Neural cell (in vitro differentiated cells): Measurements from ENCODE around the gene MBD3L5. TPM values are rescaled to one million over a fixed set of nuclear protein-coding genes. Genes with fewer than 3 reads are reported as not detected.
"Not testable (repeated sequence)": the region's sequence is repeated elsewhere in the genome, so short reads cannot be mapped to it uniquely, and the experiment has no call there.

Experiments
- H2AFZ ChIP-seq: fragments of 200-600, 300-800 bp; sonication (generic), shearing (Covaris generic); 2 replicates; pipeline ENCODE4 v1.6.0; 2014; ENCODE audit warnings: low read depth, mild to moderate bottlenecking, antibody characterized with exemption, low read length, moderate library complexity
- H3F3A ChIP-seq: fragments of 200-600 bp; shearing (Covaris generic); 2 replicates; pipeline ENCODE4 v1.6.1; 2016; ENCODE audit warnings: mild to moderate bottlenecking, moderate library complexity, mixed read lengths, antibody characterized with exemption, low read length; ENCODE audit not compliant: insufficient read depth, poor library complexity, severe bottlenecking
- H3K27ac ChIP-seq: fragments of 200-600, 300-800 bp; sonication (generic), shearing (Covaris generic); 2 replicates; pipeline ENCODE4 v1.5.1; 2014; ENCODE audit warnings: mild to moderate bottlenecking, low read length, moderate library complexity
- H3K27me3 ChIP-seq: fragments of 300-800, 200-600 bp; sonication (generic), shearing (Covaris generic); 2 replicates; pipeline ENCODE4 v1.6.0; 2014; ENCODE audit warnings: mild to moderate bottlenecking, low read depth, low read length, moderate library complexity; ENCODE audit not compliant: insufficient read depth
- H3K36me3 ChIP-seq: fragments of 300-800, 200-600 bp; sonication (generic), shearing (Covaris generic); 2 replicates; pipeline ENCODE4 v1.5.1; 2014; ENCODE audit warnings: mild to moderate bottlenecking, antibody characterized with exemption, low read length, moderate library complexity; ENCODE audit not compliant: insufficient read depth
- H3K4me2 ChIP-seq: fragments of 300-800, 200-600 bp; sonication (generic), shearing (Covaris generic); 2 replicates; pipeline ENCODE4 v1.6.0; 2014; ENCODE audit warnings: mild to moderate bottlenecking, low read length
- H3K4me3 ChIP-seq: fragments of 300-800, 200-600 bp; sonication (generic), shearing (Covaris generic); 2 replicates; pipeline ENCODE4 v1.5.1; 2014; ENCODE audit warnings: mild to moderate bottlenecking, low read length, moderate library complexity
- H3K79me2 ChIP-seq: fragments of 200-600 bp; shearing (Covaris generic); replicated peaks from 2 replicates; pipeline ENCODE4 v1.6.0; 2014; ENCODE audit warnings: mild to moderate bottlenecking, low read length, moderate library complexity; ENCODE audit not compliant: insufficient read depth
- H3K9ac ChIP-seq: fragments of 300-800, 200-600 bp; sonication (generic), shearing (Covaris generic); 2 replicates; pipeline ENCODE4 v1.6.1; 2016; ENCODE audit warnings: mild to moderate bottlenecking, low read length, mixed read lengths
- H3K9me2 ChIP-seq: fragments of 200-600 bp; shearing (Covaris generic); 2 replicates; pipeline ENCODE4 v1.6.1; 2016; ENCODE audit warnings: mild to moderate bottlenecking, low read length, mixed read lengths; ENCODE audit not compliant: insufficient read depth
- H3K9me3 ChIP-seq: fragments of 200-600, 300-800 bp; sonication (generic), shearing (Covaris generic); 2 replicates; pipeline ENCODE4 v1.6.1; 2016; ENCODE audit warnings: mild to moderate bottlenecking, mixed run types, low read length, moderate library complexity, mixed read lengths
- H4K20me1 ChIP-seq: fragments of 200-600 bp; shearing (Covaris generic); 2 replicates; pipeline ENCODE4 v1.6.1; 2016; ENCODE audit warnings: mild to moderate bottlenecking, mixed run types; ENCODE audit not compliant: insufficient read depth
- CTCF ChIP-seq: fragments of 450-650 bp; IDR thresholded peaks from 2 replicates; pipeline ENCODE4 v1.5.1; 2014; ENCODE audit warnings: antibody characterized with exemption, mild to moderate bottlenecking, moderate library complexity; ENCODE audit not compliant: poor library complexity, severe bottlenecking
- EP300 ChIP-seq: fragments of 450-650 bp; conservative IDR thresholded peaks from 2 replicates; pipeline ENCODE4 v1.6.1; 2014; ENCODE audit warnings: antibody characterized with exemption, mild to moderate bottlenecking, moderate library complexity; ENCODE audit not compliant: poor library complexity, severe bottlenecking
- EZH2 ChIP-seq: fragments of 200-600, 300-800 bp; shearing (Covaris generic), sonication (generic); IDR thresholded peaks from 2 replicates; pipeline ENCODE4 v1.6.1; 2014; ENCODE audit warnings: antibody characterized with exemption, low read length, borderline replicate concordance, mild to moderate bottlenecking; ENCODE audit not compliant: insufficient read depth, poor library complexity, severe bottlenecking
- MXI1 ChIP-seq: fragments of 450-650 bp; conservative IDR thresholded peaks from 2 replicates; pipeline ENCODE4 v1.6.1; 2014; ENCODE audit warnings: antibody characterized with exemption, mild to moderate bottlenecking; ENCODE audit not compliant: poor library complexity, severe bottlenecking
- POLR2AphosphoS5 ChIP-seq: IDR thresholded peaks from 2 replicates; pipeline ENCODE4 v1.6.1; 2012
- RAD21 ChIP-seq: fragments of 450-650 bp; conservative IDR thresholded peaks from 2 replicates; pipeline ENCODE4 v1.6.1; 2014; ENCODE audit warnings: antibody characterized with exemption, mild to moderate bottlenecking, moderate library complexity
- REST ChIP-seq: IDR thresholded peaks from 2 replicates; pipeline ENCODE4 v1.6.1; 2012; ENCODE audit warnings: borderline replicate concordance
- SMC3 ChIP-seq: fragments of 450-650 bp; conservative IDR thresholded peaks from 2 replicates; pipeline ENCODE4 v1.6.1; 2014; ENCODE audit warnings: antibody characterized with exemption, mild to moderate bottlenecking, moderate library complexity; ENCODE audit not compliant: poor library complexity
- TAF1 ChIP-seq: IDR thresholded peaks from 2 replicates; pipeline ENCODE4 v1.6.1; 2012; ENCODE audit warnings: low read depth
- polyA plus RNA-seq: library from polyadenylated mRNA; depleted of rRNA; stranded (reverse); fragments of >200 nt; gene quantifications from 2 replicates; pipeline ENCODE4 v1.2.3, GENCODE V29; 2014

MBD3L5 gene
- polyA plus RNA-seq, 1 donor from 2014 or later: not detected

GRCh38 chr19:7018828-7019227, 11.6 kb upstream of the MBD3L5 start:
- Histone ChIP-seq H2AFZ (no peak overlapping the region), H3K4me3 (no peak overlapping the region), H3K36me3 (no peaks in the 10 kb centered on the region), H3F3A (no peaks in the 10 kb centered on the region), H3K9me2 (no peaks in the 10 kb centered on the region), H3K4me2 (no peak overlapping the region), H3K79me2 (no peaks in the 10 kb centered on the region), H3K27ac (no peak overlapping the region), H3K9me3 (no peaks in the 10 kb centered on the region), H3K9ac (no peak overlapping the region), H3K27me3 (no peaks in the 10 kb centered on the region), H4K20me1 (no peaks in the 10 kb centered on the region)
- TF ChIP-seq CTCF (no peak), POLR2AphosphoS5 (no peak), REST (no peak), EZH2 (no peak), SMC3 (no peak), TAF1 (no peak), RAD21 (no peak), MXI1 (no peak), EP300 (no peak)

- H2AFZ ChIP-seq, H3K9me2 ChIP-seq, H3F3A ChIP-seq, H3K9ac ChIP-seq, H3K4me3 ChIP-seq, H3K79me2 ChIP-seq, H3K9me3 ChIP-seq, H3K36me3 ChIP-seq, H3K27me3 ChIP-seq, H4K20me1 ChIP-seq, H3K4me2 ChIP-seq, H3K27ac ChIP-seq: not testable (repeated sequence)
Measured at GRCh38 chr19:7021331-7021730, 9.0 kb upstream of the MBD3L5 start, which contains the start of gene MBD3L2B. TSS of gene MBD3L2B (minus strand) at chr19:7021431. CDS start at chr19:7021397, 34 bp downstream.

GRCh38 chr19:7028790-7029189, 1.6 kb upstream of the MBD3L5 start:
- not testable (repeated sequence) for H3K4me3 ChIP-seq, H3K79me2 ChIP-seq, H2AFZ ChIP-seq, H3K4me2 ChIP-seq, H4K20me1 ChIP-seq, H3K9me3 ChIP-seq, H3F3A ChIP-seq, H3K36me3 ChIP-seq, H3K27ac ChIP-seq, H3K9me2 ChIP-seq, H3K27me3 ChIP-seq, H3K9ac ChIP-seq

GRCh38 chr19:7040079-7040478, 9.7 kb downstream of the MBD3L5 start, which contains the start of gene MBD3L4:
TSS of gene MBD3L4 (minus strand) at chr19:7040179. CDS start at chr19:7040144, 35 bp downstream.
- not testable (repeated sequence) for H3K4me2 ChIP-seq, H4K20me1 ChIP-seq, H3K79me2 ChIP-seq, H3K27ac ChIP-seq, H3K9ac ChIP-seq, H3K4me3 ChIP-seq, H2AFZ ChIP-seq, H3K27me3 ChIP-seq, H3F3A ChIP-seq, H3K36me3 ChIP-seq, H3K9me3 ChIP-seq, H3K9me2 ChIP-seq

GRCh38 chr19:7041563-7041962, 11.2 kb downstream of the MBD3L5 start:
- H3K9ac ChIP-seq, H2AFZ ChIP-seq, H3K9me3 ChIP-seq, H3F3A ChIP-seq, H3K27ac ChIP-seq, H3K79me2 ChIP-seq, H3K27me3 ChIP-seq, H3K9me2 ChIP-seq, H4K20me1 ChIP-seq, H3K36me3 ChIP-seq, H3K4me2 ChIP-seq, H3K4me3 ChIP-seq: not testable (repeated sequence)
